Parietal lobe (tissue), 1 donor: ENCODE measurements around the gene PDLIM5. TPM values are rescaled to one million over a fixed set of nuclear protein-coding genes. Genes with fewer than 3 reads are reported as not detected.

ENCODE experiments used
- total RNA-seq: library from RNA; depleted of rRNA; stranded (reverse); fragments of >200 nt; gene quantifications from one replicate; pipeline ENCODE4 v1.2.3, GENCODE V29; 2014

The PDLIM5 gene
- 37.9 TPM for total RNA-seq

GRCh38 chr4:94451695-94452475, at the start of gene PDLIM5:
PDLIM5 (plus strand) TSS chr4:94451942; CDS start chr4:94455289, 3,347 bp downstream.

Other genes starting within 250 kb of the PDLIM5 start
- 140 TPM for gene SMARCAD1, start 244.1 kb upstream of the PDLIM5 start, total RNA-seq
- 1.3 TPM for gene HPGDS, start 109.1 kb upstream of the PDLIM5 start, total RNA-seq